Sigmoid colon (tissue), 7 donors: ENCODE data around the gene RPS6KA2. TPM values are rescaled to one million over a fixed set of nuclear protein-coding genes. Genes with fewer than 3 reads are reported as not detected.

Experiments used
- DNase-seq: peaks from one replicate; pipeline ENCODE4 v3.0.0-alpha.2; 2019
- H3K27ac ChIP-seq, 4 donors: fragments of 200-600 bp; sonication (generic); one replicate each; pipeline ENCODE4 v1.5.1; 2016 to 2019; ENCODE audit warnings: mild to moderate bottlenecking in 1 of 4
- H3K27me3 ChIP-seq, 3 donors: fragments of 200-600 bp; sonication (generic); one replicate each; pipeline ENCODE4 v1.5.1; 2019; ENCODE audit warnings: mild to moderate bottlenecking in 1 of 3
- H3K36me3 ChIP-seq, 4 donors: fragments of 200-600 bp; sonication (generic); one replicate each; pipeline ENCODE4 v1.5.1; 2016 to 2019
- H3K4me1 ChIP-seq, 4 donors: fragments of 200-600 bp; sonication (generic); one replicate each; pipeline ENCODE4 v1.5.1; 2017 to 2019
- H3K4me3 ChIP-seq, 4 donors: fragments of 200-600 bp; sonication (generic); one replicate each; pipeline ENCODE4 v1.5.1; 2017 to 2019; ENCODE audit warnings: mild to moderate bottlenecking in 2 of 4, moderate library complexity in 1 of 4
- H3K9me3 ChIP-seq, 4 donors: fragments of 200-600 bp in 3 of 4; sonication (generic) in 3 of 4; one replicate each; pipeline versions ENCODE4 v1.5.1 to v1.6.1; 2013 to 2019
- EP300 ChIP-seq, 4 donors: sonication (generic); formaldehyde crosslinking; IDR thresholded peaks; one replicate each; pipeline ENCODE4 v1.6.1; 2017; ENCODE audit warnings: antibody characterized with exemption in 4 of 4
- POLR2A ChIP-seq, 2 donors: fragments of 450-650 bp; IDR thresholded peaks; one replicate each; pipeline ENCODE4 v1.6.1; 2016; ENCODE audit warnings: antibody characterized with exemption in 2 of 2, mild to moderate bottlenecking in 2 of 2, moderate library complexity in 2 of 2
- POLR2AphosphoS5 ChIP-seq, 4 donors: sonication (generic); formaldehyde crosslinking; IDR thresholded peaks; one replicate each; pipeline ENCODE4 v1.6.1; 2017; ENCODE audit warnings: antibody characterized with exemption in 4 of 4
- WGBS, 2 donors: extraction: QIAGEN DNeasy Blood & Tissue Kit; methylation state at CpG; one replicate each; pipeline ENCODE4 v1.1.7; 2013; 5-methylcytosine and 5-hydroxymethylcytosine counted together
- intact Hi-C: fragments of 100-400 bp; cut with DNase I; formaldehyde crosslinking; loops from one replicate; pipeline ENCODE4 v1.15.1; 2023
- polyA plus RNA-seq, 3 donors: library from polyadenylated mRNA; stranded (reverse); fragments of 200-250 nt; gene quantifications; one replicate each; pipeline ENCODE4 v1.2.3, GENCODE V29; 2013
- total RNA-seq, 4 donors: library from RNA; depleted of rRNA; stranded (reverse); fragments of >200 nt; gene quantifications; one replicate each; pipeline ENCODE4 v1.1.0, GENCODE V29; 2016
- TF ChIP-seq, protein P1 (sequence below), 4 experiments: fragments of 450-650 bp in 3 of 4; fragments of 200-600 bp in 1 of 4; IDR thresholded peaks; one replicate each; pipeline ENCODE4 v1.5.1; 2016 to 2019; ENCODE audit warnings: antibody characterized with exemption in 4 of 4, mild to moderate bottlenecking in 3 of 4, moderate library complexity in 2 of 4
- donor health status: healthy with polysubstance abuse.
- donor health status: Bipolar disorder and iron deficiency.
- donor health status: healthy.

The RPS6KA2 gene
- total and polyA plus RNA-seq, 7 donors = 6.5 to 44.7 (median 27.8) TPM

DNA sequence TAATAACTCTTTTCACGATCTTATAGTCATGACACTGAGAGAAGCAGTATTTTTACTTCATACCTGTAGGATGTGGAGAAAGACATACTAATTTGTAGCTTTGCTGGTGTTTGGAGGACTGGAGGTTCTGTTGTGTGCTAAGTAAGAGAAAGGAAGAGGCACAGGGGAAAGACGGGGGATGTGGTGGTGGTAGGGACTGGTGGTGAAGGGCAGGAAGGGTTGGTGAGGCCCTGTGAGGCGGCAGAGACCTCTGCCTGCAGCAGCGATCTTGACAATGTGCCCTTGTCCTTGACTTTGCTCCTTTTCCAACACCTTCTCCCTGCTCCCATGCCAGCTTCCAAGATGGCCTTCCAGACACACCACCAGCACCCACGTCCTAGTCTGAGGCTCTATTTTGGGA lies 211.7 kb downstream of the RPS6KA2 start:
- intact Hi-C loops = no loop called here
- DNase-seq = no peak
- WGBS, 2 donors = 64 to 88% methylated on average over 5 of the region's 5 CpGs
- no peak overlapping the region for H3K4me3 ChIP-seq
- H3K27ac ChIP-seq = no peak overlapping the region
- no peak for TF ChIP-seq POLR2AphosphoS5 (IDR thresholded peaks at IDR 0.05)
- no peak for TF ChIP-seq EP300 (IDR thresholded peaks at IDR 0.05)
- TF ChIP-seq POLR2A (IDR thresholded peaks at IDR 0.05) = no peak
- TF ChIP-seq, protein P1, sequence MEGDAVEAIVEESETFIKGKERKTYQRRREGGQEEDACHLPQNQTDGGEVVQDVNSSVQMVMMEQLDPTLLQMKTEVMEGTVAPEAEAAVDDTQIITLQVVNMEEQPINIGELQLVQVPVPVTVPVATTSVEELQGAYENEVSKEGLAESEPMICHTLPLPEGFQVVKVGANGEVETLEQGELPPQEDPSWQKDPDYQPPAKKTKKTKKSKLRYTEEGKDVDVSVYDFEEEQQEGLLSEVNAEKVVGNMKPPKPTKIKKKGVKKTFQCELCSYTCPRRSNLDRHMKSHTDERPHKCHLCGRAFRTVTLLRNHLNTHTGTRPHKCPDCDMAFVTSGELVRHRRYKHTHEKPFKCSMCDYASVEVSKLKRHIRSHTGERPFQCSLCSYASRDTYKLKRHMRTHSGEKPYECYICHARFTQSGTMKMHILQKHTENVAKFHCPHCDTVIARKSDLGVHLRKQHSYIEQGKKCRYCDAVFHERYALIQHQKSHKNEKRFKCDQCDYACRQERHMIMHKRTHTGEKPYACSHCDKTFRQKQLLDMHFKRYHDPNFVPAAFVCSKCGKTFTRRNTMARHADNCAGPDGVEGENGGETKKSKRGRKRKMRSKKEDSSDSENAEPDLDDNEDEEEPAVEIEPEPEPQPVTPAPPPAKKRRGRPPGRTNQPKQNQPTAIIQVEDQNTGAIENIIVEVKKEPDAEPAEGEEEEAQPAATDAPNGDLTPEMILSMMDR (IDR thresholded peaks at IDR 0.05) = no peak
- no peaks in the 10 kb centered on the region for H3K4me1 ChIP-seq
- H3K36me3 ChIP-seq = peaks cover 0 to 59% (median 3%) of the 10 kb centered on the region in 4 donors
- no peaks in the 10 kb centered on the region for H3K27me3 ChIP-seq
- no peaks in the 10 kb centered on the region for H3K9me3 ChIP-seq

DNA sequence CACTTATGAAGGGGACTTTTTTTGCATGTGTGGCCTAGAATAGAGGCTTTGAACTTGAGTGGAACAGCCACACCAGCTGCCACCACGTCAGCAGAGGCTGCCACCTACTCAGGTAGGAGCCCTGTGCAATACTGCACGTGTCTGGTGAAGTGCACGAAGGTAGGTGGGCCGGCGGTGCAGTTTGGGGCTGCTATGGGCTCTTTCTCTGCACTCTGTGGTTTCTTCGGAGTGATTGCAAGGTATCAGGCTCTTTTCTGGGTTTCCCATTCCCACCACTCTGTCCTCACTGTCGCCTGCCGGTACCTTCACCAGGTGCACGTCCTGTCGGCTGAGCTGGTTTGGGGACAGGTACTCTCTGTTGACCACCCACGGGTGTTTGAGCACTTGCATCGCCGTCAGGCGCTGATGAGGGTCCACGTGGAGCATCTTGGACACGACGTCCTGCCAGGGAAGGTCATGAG lies 213.5 kb downstream of the RPS6KA2 start:
- TF ChIP-seq POLR2A (IDR thresholded peaks at IDR 0.05) (no peak), POLR2AphosphoS5 (IDR thresholded peaks at IDR 0.05) (no peak), EP300 (IDR thresholded peaks at IDR 0.05) (no peak)
- TF ChIP-seq, protein P1 (IDR thresholded peaks at IDR 0.05) = no peak
- Histone ChIP-seq H3K4me3 (no peak overlapping the region), H3K36me3 (peaks cover 0 to 41% (median 3%) of the 10 kb centered on the region in 4 donors), H3K4me1 (no peaks in the 10 kb centered on the region), H3K27ac (no peak overlapping the region), H3K27me3 (no peaks in the 10 kb centered on the region), H3K9me3 (no peaks in the 10 kb centered on the region)
- WGBS, 2 donors = 92 to 95% methylated on average over 17 of the region's 17 CpGs
- no peak for DNase-seq
- intact Hi-C loops = no loop called here

DNA sequence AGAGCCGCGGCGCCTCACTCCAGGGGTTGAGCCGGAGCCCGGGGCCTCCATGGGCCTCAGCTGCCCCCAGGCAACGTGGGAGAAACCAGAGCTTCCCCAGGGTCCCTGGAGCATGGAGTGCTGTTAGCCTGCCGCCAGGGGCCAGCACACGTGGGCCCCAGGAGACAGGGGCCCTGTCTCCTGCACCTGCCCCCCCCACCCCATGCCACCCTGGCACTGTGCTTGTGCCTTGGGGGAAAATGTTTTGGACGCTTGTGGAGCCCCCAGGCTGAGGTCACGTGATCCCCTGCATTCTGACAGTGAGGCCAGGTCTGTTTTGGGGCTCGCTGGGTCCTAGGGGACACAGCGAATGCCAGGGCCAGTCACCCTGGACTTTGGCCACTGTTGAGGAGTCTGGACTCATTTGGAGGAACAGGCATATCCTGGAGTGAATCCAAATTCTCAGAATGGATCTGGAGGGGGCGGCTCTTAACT lies 214.1 kb downstream of the RPS6KA2 start:
- 91 to 95% methylated on average over 13 of the region's 13 CpGs for WGBS, 2 donors
- TF ChIP-seq POLR2A (IDR thresholded peaks at IDR 0.05) (no peak), POLR2AphosphoS5 (IDR thresholded peaks at IDR 0.05) (no peak), EP300 (IDR thresholded peaks at IDR 0.05) (no peak)
- TF ChIP-seq, protein P1 (IDR thresholded peaks at IDR 0.05) = no peak

DNA sequence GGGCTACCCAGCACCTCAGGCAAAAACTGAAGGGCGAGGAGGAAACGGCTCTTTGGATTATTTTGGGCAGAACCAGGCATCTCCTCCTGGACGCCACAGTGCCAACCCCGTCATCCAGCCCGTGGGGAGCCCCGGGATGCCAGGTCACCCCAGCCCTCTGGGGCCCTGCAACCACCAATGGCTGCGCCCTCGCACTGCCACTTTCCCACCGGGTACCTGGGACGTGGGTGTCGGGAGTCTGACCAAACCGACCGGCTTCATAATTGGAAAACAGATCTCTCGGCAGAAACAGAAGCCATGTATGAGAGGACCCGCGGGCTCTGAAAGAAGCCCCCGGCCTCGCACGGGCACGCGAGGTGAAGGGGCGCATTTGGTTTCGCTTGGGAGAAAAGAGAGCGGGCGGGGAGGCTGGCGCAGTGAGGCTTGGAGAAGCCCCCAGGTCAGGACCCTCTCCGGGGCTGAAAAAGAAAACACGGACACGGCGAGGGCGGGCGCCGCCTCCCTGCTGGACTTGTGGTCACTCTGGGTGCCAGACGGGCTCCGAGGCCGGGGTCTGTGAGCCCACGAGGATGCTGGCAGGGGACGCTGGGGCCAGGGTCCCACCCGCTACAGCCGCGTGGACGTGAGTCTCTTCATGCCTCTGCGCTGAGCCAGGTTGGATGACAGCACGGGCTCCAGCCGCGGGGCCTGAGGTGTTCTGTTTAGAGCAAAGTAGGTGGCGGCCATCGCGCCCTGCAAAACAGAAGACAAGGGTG lies 214.7 kb downstream of the RPS6KA2 start:
- Histone ChIP-seq H3K27me3 (no peaks in the 10 kb centered on the region), H3K4me3 (no peak overlapping the region), H3K36me3 (peaks cover 0 to 32% (median 3%) of the 10 kb centered on the region in 4 donors), H3K9me3 (no peaks in the 10 kb centered on the region), H3K4me1 (no peaks in the 10 kb centered on the region), H3K27ac (no peak overlapping the region)
- no peak for TF ChIP-seq EP300 (IDR thresholded peaks at IDR 0.05)
- no peak for TF ChIP-seq POLR2A (IDR thresholded peaks at IDR 0.05)
- TF ChIP-seq, protein P1 (IDR thresholded peaks at IDR 0.05) = no peak
- no peak for TF ChIP-seq POLR2AphosphoS5 (IDR thresholded peaks at IDR 0.05)
- intact Hi-C loops = no loop called here
- 94 to 95% methylated on average over 49 of the region's 49 CpGs for WGBS, 2 donors
- peak; percentile 64 for DNase-seq

More for the DNA sequence above, 214.1 kb downstream of the RPS6KA2 start:
- intact Hi-C loops = no loop called here
- DNase-seq = peak; percentile 51
- no peaks in the 10 kb centered on the region for H3K27me3 ChIP-seq
- no peaks in the 10 kb centered on the region for H3K4me1 ChIP-seq
- no peak overlapping the region for H3K4me3 ChIP-seq
- H3K36me3 ChIP-seq = peaks cover 0 to 37% (median 3%) of the 10 kb centered on the region in 4 donors
- H3K9me3 ChIP-seq = no peaks in the 10 kb centered on the region
- H3K27ac ChIP-seq = no peak overlapping the region
